HG03342 (cell line): ENCODE measurements around the gene RAPGEF1.
"Not testable (repeated sequence)": the region's sequence is repeated elsewhere in the genome, so short reads cannot be mapped to it uniquely, and the experiment has no call there.

Experiments
- ATAC-seq: cut with Tn5 transposase; IDR thresholded peaks from one replicate; pipeline ENCODE4 v1.9.1; 2021; ENCODE audit warnings: mild to moderate bottlenecking, moderate library complexity; ENCODE audit not compliant: unreplicated experiment

Gene RAPGEF1

DNA sequence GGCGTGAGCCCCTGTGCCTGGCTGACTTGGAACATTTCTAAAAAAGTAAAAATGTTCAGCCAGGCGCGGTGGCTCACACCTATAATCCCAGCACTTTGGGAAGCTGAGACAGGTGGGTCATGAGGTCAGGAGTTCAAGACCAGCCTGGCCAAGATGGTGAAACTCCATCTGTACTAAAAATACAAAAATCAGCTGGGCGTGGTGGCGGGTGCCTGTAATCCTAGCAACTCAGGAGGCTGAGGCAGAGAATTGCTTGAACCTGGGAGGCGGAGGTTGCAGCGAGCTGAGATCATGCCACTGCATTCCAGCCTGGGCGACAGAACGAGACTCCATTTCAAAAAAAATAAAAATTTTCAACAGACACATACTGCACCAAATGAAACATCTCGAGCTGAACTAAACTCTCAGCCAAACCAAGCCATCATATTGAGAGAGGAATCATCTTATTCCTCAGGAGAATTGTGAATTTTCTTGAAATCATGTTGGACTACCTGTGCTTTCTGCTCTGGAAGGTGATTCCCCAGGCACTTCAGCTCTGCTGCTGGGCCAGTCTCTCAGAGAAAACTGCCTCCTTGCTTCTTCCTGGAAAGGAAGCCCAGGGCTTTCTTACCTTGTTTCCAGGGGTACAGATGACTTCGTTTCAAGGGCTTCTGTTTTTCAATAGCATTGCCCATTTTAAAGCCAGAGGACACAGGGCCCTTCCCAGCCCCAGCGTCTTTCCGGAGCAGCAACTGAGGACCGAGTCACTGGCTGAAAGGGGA is 30.7 kb downstream of the RAPGEF1 start:
- ATAC-seq: not testable (repeated sequence)

DNA sequence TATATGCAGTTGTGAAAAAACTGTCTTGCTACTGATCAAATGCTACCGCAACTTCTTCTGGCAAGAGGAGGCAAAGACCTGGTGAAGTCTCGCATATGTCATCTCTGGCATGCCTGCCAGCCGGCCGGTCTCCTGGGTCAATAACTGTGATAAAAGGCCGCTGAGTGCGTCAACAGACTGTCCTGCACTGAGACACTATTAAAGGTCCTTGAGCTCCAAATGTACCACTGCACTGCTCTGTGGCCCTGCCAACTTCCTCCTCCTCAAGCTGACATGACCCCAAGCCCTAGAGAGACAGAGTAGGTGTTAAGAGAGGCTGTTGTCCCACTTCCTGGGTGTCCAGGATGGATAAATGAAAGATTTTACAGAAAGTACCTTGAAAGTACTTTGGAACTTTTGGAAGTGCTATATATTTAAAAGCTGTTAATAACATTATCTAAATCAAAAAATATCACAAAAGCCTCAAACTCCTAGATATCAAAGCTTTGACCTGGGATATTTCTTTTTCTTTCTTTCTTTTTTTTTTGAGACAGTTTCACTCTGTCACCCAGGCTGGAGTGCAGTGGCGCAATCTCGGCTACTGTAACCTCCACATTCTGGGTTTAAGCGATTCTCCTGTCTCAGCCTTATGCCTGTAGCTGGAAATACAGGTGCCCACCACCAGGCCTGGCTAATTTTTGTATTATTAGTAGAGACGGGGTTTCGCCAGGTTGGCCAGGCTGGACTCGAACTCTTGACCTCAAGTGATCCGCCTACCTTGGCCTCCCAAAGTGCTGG is 31.5 kb downstream of the RAPGEF1 start:
- no peak for ATAC-seq

DNA sequence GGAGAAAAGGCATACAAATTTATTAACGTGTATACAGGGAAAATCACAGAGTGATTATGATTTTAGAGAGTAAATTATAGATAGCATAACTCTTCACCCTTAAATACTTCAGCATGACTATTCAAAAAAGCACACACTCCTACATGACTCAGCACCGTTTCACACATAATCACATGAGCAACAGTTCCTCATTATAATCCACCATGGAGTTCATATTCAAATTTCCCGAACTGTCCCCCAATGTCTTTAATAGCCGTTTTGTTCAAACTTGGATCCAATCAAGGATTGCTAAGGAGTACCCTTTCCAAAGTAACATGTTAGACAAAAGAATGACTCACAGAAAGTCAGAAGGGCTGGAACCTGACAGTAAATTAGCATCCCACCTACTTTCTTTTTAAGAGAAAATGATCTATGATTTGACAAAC is 32.1 kb downstream of the RAPGEF1 start:
- no peak for ATAC-seq

DNA sequence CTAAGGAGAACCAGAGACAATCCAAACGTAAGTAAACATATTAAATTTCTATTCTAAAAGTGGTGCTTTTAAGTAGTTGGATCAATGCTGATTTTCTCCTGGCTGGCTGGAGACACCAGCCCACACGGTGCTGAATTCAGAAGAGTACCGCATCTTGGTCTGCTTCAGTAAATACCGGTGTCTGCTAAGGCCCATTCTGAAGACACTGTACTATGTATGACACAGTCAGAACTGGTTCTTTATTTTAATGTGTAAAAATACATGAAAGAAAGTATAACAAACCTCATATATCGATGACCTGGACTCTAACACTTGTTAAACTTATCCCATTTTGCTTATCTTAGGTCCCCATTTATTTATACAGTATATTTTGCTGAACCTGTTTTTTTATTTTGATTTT is 32.8 kb downstream of the RAPGEF1 start:
- no peak for ATAC-seq

DNA sequence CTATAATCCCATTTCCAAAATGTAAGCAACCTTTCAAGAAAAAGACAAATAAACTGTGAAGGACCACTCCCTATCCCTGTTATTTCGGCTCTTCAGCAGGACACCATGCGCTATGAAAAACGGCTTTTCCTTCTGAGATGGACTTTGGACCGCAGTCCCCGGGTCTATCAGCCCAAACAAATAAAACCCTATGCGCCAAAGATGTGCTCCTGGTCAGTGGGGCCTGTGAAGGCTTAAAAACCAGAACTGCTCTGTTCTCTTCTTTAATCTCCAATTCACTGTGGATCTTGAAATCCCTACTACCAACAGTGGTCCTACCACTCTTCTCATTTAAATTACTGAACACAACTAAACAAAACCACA is 33.3 kb downstream of the RAPGEF1 start:
- no peak for ATAC-seq

DNA sequence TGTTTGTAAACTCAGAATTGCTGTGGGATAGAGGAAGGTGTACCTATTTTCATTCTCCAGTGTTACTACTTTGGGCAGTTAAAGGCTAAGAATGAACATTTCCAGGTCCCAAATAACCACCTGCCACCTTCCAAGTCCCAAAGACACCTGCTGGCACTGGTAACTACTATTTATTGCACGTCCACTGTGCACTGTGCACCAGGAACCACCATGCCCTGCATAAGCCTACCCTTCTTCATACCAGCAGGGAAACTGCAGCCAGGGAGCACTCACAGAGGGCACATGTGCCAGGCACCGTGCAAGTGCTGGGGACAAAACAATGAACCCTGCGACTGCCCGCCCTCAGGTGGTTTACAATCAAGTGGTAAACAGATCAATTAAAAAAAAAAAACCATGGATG is 34.9 kb downstream of the RAPGEF1 start:
- ATAC-seq: no peak

DNA sequence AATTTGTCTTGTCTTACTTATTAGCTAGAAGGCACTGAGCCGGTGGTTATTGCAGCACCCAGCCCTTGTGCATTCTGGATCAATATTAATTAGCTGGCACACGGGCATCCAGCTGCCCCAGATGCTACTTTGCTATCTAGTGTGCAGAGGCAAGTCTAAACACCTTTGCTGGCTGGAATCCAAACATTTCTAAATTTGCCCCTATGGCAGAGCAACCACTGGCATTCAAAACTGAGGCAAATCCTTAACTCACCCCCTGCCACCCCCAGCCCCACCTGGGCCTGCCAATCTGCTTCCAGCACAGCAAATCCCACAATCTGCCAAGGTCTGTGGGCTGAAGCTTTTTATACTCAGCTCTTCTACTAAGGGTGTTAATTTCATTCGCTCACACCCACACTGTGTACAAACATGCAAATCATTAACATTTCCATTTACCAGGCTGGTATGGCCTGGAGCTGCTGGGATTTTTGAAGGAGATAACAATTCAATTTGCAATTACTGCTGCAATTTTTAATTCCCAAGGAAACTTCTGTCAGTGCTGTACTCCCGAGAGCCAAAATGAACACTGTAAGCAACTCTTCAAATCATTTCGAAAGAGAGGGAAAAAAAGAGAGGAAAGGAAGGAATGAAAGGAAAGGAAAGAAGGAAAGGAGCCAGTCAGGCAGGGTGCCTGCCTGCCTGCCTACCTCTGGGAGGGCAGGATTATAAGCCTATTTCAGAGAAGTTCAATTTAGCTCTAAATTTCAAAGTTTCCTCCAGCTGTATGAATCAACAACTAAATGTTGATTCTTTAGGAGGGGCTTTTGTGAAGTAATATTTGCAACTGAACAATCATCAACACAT is 35.5 kb downstream of the RAPGEF1 start:
- ATAC-seq: no peak

DNA sequence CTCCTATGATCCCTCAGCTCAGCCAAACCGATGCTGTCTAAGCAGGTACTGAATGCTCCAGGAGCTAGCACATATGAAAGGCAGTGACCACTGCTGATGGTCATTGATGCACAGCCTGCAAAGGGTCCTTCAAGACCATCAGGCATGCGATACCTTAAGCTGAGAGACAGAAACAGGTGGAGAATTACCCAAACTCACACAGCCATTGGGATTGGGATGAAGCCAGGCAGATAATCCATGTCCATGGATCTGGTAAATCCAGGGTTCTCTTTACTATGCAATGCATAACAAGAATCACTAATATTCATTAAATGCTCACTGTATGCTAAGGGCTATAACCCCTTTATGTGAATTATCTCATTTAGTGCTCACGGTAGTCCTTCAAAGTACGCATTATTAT is 36.2 kb downstream of the RAPGEF1 start:
- no peak for ATAC-seq

DNA sequence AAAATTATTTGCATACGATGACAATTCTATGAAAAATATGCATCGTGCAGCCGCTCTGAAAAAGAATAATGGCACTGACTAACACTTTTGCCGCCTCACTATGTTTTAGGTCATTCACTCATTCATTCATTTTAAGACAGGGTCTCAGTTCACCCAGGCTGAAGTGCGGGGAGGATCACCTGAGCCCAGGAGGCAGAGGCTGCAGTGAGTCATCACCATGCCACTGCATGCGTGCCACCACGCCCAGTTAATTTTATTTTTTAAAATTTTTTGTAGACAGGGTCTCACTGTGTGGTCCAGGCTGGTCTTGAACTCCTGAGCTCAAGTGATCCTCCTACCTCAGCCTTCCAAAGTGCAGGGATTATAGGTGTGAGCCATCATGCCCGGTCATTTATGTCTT is 37.0 kb downstream of the RAPGEF1 start:
- ATAC-seq: no peak

DNA sequence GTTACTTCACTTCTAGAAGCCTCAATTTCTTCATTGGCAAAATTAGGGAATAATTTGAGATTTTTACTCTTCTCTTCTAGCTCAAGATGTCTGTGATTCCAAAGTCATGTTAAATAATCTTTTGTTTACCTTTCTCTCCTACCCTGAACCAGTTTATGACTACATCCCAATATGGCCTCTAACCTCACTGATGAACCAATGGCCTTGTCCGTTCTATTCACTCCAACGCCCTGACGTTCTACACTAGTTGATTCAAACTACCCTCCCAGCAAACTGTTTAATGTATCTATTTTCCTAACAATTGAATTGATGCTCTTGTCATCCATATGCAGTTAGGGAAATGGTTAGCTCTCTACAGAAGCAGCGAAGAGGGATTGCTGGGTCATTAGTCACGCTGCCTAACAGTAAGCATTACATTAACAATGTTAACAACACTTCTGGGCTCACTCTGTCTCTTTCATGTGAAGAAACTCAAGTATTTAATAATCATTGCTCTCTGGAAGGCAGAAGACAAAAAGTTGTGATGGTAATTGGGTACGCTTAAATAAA is 38.0 kb downstream of the RAPGEF1 start:
- ATAC-seq: no peak

DNA sequence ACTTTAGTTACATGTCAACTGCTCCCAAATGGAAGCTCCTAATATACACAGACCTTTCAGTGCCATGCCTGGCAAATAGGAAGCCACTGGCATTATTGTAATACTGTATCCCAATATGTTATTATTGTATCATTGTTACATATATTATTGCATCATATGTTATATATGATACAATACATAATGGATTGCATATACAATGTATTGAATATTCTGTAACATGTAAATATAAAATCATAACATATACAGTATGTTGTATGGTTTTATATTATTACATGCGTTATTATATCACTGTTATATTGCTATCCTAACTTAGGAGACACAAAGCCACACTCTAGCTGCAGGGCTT is 38.5 kb downstream of the RAPGEF1 start:
- no peak for ATAC-seq

DNA sequence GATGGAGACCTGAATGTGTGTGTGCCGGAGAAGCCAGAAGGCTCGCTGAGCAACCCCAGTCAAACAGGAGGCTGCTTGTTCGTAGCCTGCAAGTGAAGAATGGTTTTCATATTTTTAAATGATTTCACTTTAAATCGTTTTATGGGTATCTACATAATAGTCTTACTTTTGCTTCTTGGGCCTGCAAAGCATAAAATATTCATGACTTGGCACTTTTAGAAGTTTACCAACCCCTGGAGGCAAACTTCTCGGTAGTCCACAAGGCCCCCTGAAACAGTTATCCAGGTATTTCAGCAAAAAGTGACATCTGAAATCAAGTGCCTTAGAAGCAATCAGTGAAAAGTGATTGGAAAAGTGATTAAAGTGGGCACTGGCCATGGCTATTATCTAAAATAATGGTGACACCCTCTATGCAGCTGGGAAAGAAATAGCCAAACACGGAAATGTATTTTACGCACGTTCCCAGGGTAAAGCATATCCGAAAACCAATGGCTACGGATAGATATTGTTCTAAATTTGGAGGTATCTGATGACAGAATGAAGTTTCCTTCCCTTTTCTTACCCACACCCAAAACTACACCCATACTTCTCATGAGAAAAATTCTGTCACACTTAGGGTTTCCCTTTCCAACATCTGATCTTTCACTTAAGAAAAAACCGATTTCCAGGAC is 39.0 kb downstream of the RAPGEF1 start:
- no peak for ATAC-seq

DNA sequence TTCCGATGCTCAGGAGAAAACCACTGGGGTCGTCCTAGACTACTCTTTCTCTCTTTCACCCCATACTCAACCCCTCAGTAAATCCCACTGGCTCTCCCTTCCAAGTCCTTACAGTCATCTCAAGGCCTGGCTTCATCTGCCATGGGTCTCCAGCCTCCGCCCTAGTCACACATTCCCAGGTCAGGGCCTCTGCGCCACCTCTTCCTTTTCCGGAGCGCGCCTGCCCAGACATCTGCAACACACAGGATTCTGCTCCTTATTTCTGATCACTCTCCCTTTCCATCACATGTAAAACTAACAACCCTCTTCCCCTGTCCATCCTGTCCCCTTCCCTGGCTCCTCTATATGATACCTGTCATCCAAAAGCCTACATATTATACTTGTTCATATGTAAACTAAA is 39.8 kb downstream of the RAPGEF1 start:
- no peak for ATAC-seq

DNA sequence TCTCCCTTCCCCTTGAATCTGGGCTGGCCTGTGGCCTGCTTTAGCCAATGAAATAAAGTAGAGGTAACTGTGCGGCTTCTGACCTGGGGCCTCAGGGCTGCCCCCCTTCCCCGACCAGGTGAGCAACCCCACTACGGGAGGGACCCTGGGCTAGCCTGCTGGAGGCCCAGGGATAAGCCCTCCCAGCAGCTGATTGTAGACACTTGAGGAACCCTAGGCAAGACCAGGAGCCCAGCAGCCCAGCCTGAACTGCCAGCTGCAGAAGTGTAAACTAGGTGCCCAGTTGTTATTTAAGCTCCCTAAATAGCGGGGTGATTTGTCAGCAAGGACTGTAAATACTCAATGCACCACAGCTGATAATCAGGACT is 41.3 kb downstream of the RAPGEF1 start:
- no peak for ATAC-seq

DNA sequence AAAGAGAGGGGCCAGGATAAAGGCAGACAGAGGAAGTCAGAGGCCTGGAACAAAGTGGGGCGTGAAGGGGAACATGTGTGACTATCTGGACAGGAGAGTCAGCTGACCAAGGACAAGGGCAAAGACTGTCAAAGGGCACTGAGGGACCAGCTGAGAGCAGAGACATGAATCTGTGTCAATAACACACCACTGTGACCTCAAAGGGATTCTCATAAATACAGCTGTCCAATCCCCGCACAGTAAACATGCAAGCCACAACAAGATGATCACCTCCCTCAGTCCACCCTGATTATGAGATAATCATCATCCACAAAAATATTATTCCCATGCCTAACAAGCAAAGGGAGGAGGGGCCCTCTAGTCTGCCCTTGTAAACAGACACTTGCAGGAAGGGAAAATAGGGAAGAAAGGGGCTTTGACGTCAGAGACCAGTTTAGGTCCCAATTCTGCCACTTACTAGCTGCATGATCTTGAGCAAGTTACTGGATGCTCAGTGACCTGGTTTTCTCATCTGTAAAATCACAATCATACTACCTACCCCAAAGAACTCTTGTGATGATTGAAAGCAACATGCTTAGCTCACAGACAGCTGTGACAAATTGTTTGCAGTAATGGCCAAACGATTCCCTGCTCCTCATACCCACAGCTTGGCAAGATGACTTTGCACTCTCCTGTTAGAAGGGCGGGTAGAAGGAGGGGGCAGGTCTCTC is 41.8 kb downstream of the RAPGEF1 start:
- ATAC-seq: no peak

DNA sequence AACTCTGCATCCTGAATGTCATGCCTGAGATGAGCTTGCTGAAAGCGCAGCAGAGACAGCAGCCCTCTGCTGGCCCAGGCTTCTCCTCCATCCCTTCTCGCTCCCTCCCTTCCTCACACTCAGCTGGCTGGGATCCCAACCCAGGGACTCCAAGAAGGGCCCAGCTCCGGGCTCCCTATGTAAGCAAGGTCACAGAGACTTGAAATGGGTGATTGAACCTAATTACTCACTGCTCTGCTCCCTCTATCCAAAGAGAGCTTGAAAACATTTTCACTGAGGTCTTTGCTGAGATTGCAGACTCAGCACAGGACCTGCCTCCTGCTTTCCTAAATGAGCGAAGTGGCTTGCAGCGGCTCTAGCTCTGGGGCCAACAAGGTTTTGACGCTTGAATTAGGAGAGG is 42.8 kb downstream of the RAPGEF1 start:
- no peak for ATAC-seq

DNA sequence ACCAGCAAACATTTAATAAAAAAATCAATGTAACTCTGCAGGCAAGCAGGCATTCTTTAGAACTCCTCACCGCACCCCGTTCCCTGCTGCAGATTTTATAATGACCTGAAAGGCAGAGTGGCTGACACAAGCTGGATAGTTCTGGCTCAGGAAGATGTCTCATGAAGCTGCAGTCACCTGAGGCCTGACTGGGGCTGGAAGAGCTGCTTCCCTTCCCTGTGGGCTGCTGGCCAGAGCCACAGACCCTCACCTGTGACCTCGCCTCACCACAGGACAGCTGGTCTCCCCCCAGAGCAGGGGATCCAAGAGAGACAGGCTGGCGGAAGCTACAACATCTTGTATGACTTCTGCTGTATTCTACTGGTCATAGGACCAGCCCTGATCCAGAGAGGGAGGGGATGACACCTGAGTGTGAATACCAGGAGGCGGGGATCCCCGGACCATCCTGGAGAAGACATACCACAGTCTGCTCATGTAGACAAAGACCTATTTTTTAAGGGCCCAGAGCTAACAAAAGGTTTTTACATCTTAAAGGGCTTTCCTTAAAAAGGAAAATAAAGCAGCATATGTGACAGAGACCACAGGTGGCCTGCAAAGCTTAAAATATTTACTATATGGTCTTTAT is 43.9 kb downstream of the RAPGEF1 start:
- ATAC-seq: no peak

DNA sequence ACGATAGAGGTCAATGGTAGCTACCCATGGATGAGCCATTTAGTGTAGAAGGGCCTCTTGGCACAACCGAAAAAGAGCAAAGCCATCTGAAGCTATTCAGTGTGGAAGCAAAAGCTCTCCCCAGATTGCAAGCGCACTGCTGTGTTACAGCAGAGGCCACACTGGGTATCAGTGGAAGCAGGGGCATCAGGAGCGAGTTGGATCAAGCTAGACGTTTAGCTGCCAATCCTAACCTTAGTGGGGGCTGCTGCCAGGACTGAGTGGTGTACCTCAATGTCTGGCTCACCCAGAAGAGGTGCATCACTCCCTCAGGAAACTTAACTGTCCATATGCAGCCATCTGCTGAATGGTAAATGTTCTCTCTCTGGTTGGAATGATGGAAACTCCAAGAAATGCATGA is 44.5 kb downstream of the RAPGEF1 start:
- no peak for ATAC-seq

DNA sequence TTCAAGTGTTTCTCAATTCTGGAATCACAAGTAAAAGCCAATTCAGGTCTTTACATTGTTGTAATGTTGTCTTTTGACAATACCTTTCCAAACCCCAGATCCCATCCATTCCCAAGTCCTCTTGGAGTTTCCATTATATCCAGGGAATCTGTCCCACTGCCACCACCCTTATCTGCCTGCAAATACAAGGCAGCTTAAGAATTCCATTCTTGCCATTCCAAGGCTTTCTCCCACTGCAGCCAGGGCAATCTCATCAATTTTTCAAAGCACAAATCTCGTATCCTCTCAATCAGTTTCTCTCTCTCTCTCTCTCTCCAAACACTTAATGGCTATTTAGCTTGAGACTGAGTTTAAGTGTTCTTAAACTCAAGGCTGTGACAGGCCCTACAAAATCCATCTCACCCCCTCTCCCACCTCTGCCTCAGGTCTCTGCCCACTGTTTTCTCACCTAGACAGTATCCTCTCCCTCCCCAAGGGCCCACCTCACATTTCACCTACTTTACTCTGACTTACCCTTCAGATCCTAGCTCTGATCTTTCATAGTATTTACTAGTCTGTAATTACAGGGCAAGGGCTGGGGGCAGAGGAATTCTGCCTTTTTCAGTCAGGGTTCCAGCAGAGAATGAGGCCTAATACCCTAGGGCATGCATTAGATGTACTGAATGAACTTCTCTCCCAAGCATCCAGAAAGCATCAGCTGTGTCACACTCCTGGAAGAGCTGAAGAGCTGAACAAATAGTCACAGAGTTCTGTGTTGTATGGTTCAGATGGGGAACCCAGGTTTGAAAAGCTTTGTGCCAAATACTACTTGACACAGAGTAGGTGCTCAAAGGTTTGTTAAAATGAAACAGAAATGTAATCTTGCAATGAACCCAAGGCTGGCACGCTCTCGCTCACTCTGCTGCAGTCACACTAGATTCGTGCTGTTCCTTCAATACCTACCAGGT is 46.0 kb downstream of the RAPGEF1 start:
- no peak for ATAC-seq
